Measurements from ENCODE around the gene AGK. TPM values are rescaled to one million over a fixed set of nuclear protein-coding genes. Genes with fewer than 3 reads are reported as not detected.

AGK gene
- total and polyA plus RNA-seq, 4 donors = 13.7 to 39.1 (median 20.9) TPM

- Histone ChIP-seq H3K9ac (ENCODE audit: insufficient read depth in 1 of 2, low read length in 2 of 2) (no peak overlapping the region), H3K9me3 (ENCODE audit: control insufficient read depth in 4 of 4, insufficient read depth in 3 of 4, low read length in 3 of 4) (no peaks in the 10 kb centered on the region), H3K27me3 (ENCODE audit: control insufficient read depth in 3 of 3, insufficient read depth in 3 of 3, low read length in 2 of 3) (no peaks in the 10 kb centered on the region), H3K4me3 (no peak overlapping the region), H3K4me1 (ENCODE audit: control insufficient read depth in 5 of 5, insufficient read depth in 5 of 5, low read length in 5 of 5) (peaks cover 0 to 4% (median 0%) of the 10 kb centered on the region in 5 donors), H3K36me3 (ENCODE audit: control insufficient read depth in 4 of 4, insufficient read depth in 4 of 4, low read length in 4 of 4) (peaks cover 0 to 7% (median 5%) of the 10 kb centered on the region in 4 donors), H3K27ac (ENCODE audit: low read depth in 1 of 2, low read length in 1 of 2) (no peak overlapping the region)
- DNase-seq (no peak), ATAC-seq (ENCODE audit: insufficient read depth, low FRiP score) (no peak)
- no peak for TF ChIP-seq CTCF (IDR thresholded peaks at IDR 0.05; ENCODE audit: control extremely low read depth, extremely low read depth)
- whole genome bisulfite sequencing, 2 donors = 93 to 98% methylated on average over 4 of the region's 4 CpGs
Observed at GRCh38 chr7:141630621-141631020, 79.4 kb downstream of the AGK start.

GRCh38 chr7:141631525-141631924, 80.3 kb downstream of the AGK start:
- Histone ChIP-seq H3K4me1 (ENCODE audit: control insufficient read depth in 5 of 5, insufficient read depth in 5 of 5, low read length in 5 of 5) (peaks cover 0 to 4% (median 0%) of the 10 kb centered on the region in 5 donors), H3K36me3 (ENCODE audit: control insufficient read depth in 4 of 4, insufficient read depth in 4 of 4, low read length in 4 of 4) (peaks cover 0 to 7% (median 5%) of the 10 kb centered on the region in 4 donors), H3K4me3 (no peak overlapping the region), H3K27me3 (ENCODE audit: control insufficient read depth in 3 of 3, insufficient read depth in 3 of 3, low read length in 2 of 3) (no peaks in the 10 kb centered on the region), H3K9ac (ENCODE audit: insufficient read depth in 1 of 2, low read length in 2 of 2) (no peak overlapping the region), H3K27ac (ENCODE audit: low read depth in 1 of 2, low read length in 1 of 2) (no peak overlapping the region), H3K9me3 (ENCODE audit: control insufficient read depth in 4 of 4, insufficient read depth in 3 of 4, low read length in 3 of 4) (no peaks in the 10 kb centered on the region)
- no peak for TF ChIP-seq CTCF (IDR thresholded peaks at IDR 0.05; ENCODE audit: control extremely low read depth, extremely low read depth)
- DNase-seq (no peak), ATAC-seq (ENCODE audit: insufficient read depth, low FRiP score) (no peak)
- 96 to 98% methylated on average over 2 of the region's 2 CpGs for WGBS, 2 donors

DNA sequence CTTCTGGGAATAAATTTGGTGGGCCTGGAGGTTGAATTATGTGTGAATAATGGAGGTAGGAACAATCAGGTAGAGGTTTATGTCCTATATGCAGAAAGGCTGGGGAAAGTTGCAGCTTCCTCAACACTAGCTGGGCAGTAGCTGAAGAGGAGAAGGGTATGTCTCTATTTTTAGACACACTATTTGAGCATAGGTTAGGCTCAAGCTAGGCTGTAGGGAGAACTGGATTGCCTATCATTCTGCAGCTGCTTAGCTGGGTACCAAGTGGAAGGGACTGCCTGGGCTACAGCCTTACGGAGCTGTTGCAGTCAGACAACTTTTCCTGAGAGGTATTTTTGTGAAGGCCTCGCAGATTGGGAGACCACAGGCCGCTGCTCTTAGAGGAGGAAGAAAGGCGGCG, 82.9 kb downstream of the AGK start:
- DNase-seq = no peak
- peaks cover 0 to 4% (median 0%) of the 10 kb centered on the region in 5 donors for H3K4me1 ChIP-seq (ENCODE audit: control insufficient read depth in 5 of 5, insufficient read depth in 5 of 5, low read length in 5 of 5)
- no peak for TF ChIP-seq CTCF (IDR thresholded peaks at IDR 0.05; ENCODE audit: control extremely low read depth, extremely low read depth)
- H3K4me3 ChIP-seq = no peak overlapping the region
- no peak for ATAC-seq (ENCODE audit: insufficient read depth, low FRiP score)
- no peak overlapping the region for H3K27ac ChIP-seq (ENCODE audit: low read depth in 1 of 2, low read length in 1 of 2)
- no peak overlapping the region for H3K9ac ChIP-seq (ENCODE audit: insufficient read depth in 1 of 2, low read length in 2 of 2)
- H3K36me3 ChIP-seq (ENCODE audit: control insufficient read depth in 4 of 4, insufficient read depth in 4 of 4, low read length in 4 of 4) = peaks cover 0 to 7% (median 5%) of the 10 kb centered on the region in 4 donors
- H3K27me3 ChIP-seq (ENCODE audit: control insufficient read depth in 3 of 3, insufficient read depth in 3 of 3, low read length in 2 of 3) = no peaks in the 10 kb centered on the region
- H3K9me3 ChIP-seq (ENCODE audit: control insufficient read depth in 4 of 4, insufficient read depth in 3 of 4, low read length in 3 of 4) = no peaks in the 10 kb centered on the region
- WGBS, 2 donors = 96 to 98% methylated on average over 5 of the region's 5 CpGs

DNA sequence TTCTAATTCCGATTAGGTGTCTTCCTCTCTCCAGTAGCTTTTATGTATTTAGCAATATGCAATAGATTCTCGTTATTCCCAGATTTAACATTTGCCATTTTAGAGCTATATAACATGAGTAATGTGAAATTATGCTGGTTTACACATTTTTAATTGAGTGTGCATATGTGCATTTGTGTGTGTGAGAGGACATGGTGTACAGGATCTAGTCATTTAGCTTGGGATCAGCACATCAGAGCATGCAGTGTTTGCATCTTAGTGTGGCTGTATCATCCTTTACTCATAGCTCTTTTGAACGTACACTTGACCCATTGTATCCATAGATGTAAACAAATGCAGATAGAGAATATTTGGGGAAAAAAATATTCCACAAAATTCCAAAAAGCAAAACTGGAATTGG, 84.8 kb downstream of the AGK start:
- WGBS, 2 donors = 91 to 93% methylated on average over 3 of the region's 3 CpGs
- H3K9me3 ChIP-seq (ENCODE audit: control insufficient read depth in 4 of 4, insufficient read depth in 3 of 4, low read length in 3 of 4) = no peaks in the 10 kb centered on the region
- peaks cover 0 to 11% (median 6%) of the 10 kb centered on the region in 4 donors for H3K36me3 ChIP-seq (ENCODE audit: control insufficient read depth in 4 of 4, insufficient read depth in 4 of 4, low read length in 4 of 4)
- H3K4me1 ChIP-seq (ENCODE audit: control insufficient read depth in 5 of 5, insufficient read depth in 5 of 5, low read length in 5 of 5) = peaks cover 0 to 4% (median 0%) of the 10 kb centered on the region in 5 donors
- H3K9ac ChIP-seq (ENCODE audit: insufficient read depth in 1 of 2, low read length in 2 of 2) = no peak overlapping the region
- DNase-seq (no peak), ATAC-seq (ENCODE audit: insufficient read depth, low FRiP score) (no peak)
- H3K27me3 ChIP-seq (ENCODE audit: control insufficient read depth in 3 of 3, insufficient read depth in 3 of 3, low read length in 2 of 3) = no peaks in the 10 kb centered on the region
- no peak for TF ChIP-seq CTCF (IDR thresholded peaks at IDR 0.05; ENCODE audit: control extremely low read depth, extremely low read depth)
- H3K4me3 ChIP-seq = no peak overlapping the region
- H3K27ac ChIP-seq (ENCODE audit: low read depth in 1 of 2, low read length in 1 of 2) = no peak overlapping the region

Measured in lung (tissue), 12 donors.